Iris pigment epithelial cell (primary cell): ENCODE data around the gene GNG7.
"Not testable (repeated sequence)": the region's sequence is repeated elsewhere in the genome, so short reads cannot be mapped to it uniquely, and the experiment has no call there.

Source experiments
- DNase-seq: peaks from one replicate; pipeline ENCODE4 v3.0.0-alpha.2; 2011; ENCODE audit warnings: low read depth

Gene GNG7

GRCh38 chr19:2483484-2484151, 218.9 kb downstream of the GNG7 start:
- DNase-seq: no peak

- DNase-seq: no peak
Measured at GRCh38 chr19:2483084-2483483, 219.4 kb downstream of the GNG7 start.

- DNase-seq: no peak
Measured at GRCh38 chr19:2482354-2483038, 220.0 kb downstream of the GNG7 start.

- no peak for DNase-seq
Measured at GRCh38 chr19:2481466-2481865, 221.0 kb downstream of the GNG7 start.

- DNase-seq: peak; percentile 51
Measured at GRCh38 chr19:2479556-2480194, 222.8 kb downstream of the GNG7 start.

- DNase-seq: peak; percentile 85
Measured at GRCh38 chr19:2478756-2479555, 223.5 kb downstream of the GNG7 start.

- DNase-seq: peak; percentile 74
Measured at GRCh38 chr19:2478278-2478755, 224.2 kb downstream of the GNG7 start.

- peak; percentile 62 for DNase-seq
Measured at GRCh38 chr19:2477732-2478191, 224.7 kb downstream of the GNG7 start.

GRCh38 chr19:2477141-2477710, 225.3 kb downstream of the GNG7 start:
- peak; percentile 51 for DNase-seq

- peak; percentile 77 for DNase-seq
Measured at GRCh38 chr19:2476451-2477140, 225.9 kb downstream of the GNG7 start.

GRCh38 chr19:2475702-2476450, 226.6 kb downstream of the GNG7 start, which contains the start of gene GADD45B:
Gene GADD45B, plus strand, starts transcription at chr19:2476127. Its CDS starts 232 bp downstream, at chr19:2476359.
- DNase-seq: peak; percentile 98

- peak; percentile 70 for DNase-seq
Measured at GRCh38 chr19:2475018-2475701, 227.3 kb downstream of the GNG7 start.

- peak; percentile 87 for DNase-seq
Measured at GRCh38 chr19:2474232-2475017, 228.1 kb downstream of the GNG7 start.

- not testable (repeated sequence) for DNase-seq
Measured at GRCh38 chr19:2469915-2470200, 232.6 kb downstream of the GNG7 start.

- DNase-seq: peak; percentile 64
Measured at GRCh38 chr19:2469102-2469914, 233.2 kb downstream of the GNG7 start.

- no peak for DNase-seq
Measured at GRCh38 chr19:2468596-2468995, 233.9 kb downstream of the GNG7 start.

GRCh38 chr19:2464389-2464788, 238.1 kb downstream of the GNG7 start:
- DNase-seq: no peak

GRCh38 chr19:2463694-2464093, 238.8 kb downstream of the GNG7 start:
- DNase-seq: not testable (repeated sequence)
